Stimulated activated CD4-positive, alpha-beta T cell treated with anti-CD3 and anti-CD28 coated beads, Interleukin-1b, Interleukin-23, amount 100 ng/mL, for 1 hour (primary cell): Measurements from ENCODE around the gene PCGF1.
"Not testable (repeated sequence)": the region's sequence is repeated elsewhere in the genome, so short reads cannot be mapped to it uniquely, and the experiment has no call there.

Experiments used
- DNase-seq, 2 donors: peaks; one replicate each; pipeline ENCODE4 v3.0.0-alpha.2; 2020; ENCODE audit warnings: low read depth in 2 of 2

Gene PCGF1

DNA sequence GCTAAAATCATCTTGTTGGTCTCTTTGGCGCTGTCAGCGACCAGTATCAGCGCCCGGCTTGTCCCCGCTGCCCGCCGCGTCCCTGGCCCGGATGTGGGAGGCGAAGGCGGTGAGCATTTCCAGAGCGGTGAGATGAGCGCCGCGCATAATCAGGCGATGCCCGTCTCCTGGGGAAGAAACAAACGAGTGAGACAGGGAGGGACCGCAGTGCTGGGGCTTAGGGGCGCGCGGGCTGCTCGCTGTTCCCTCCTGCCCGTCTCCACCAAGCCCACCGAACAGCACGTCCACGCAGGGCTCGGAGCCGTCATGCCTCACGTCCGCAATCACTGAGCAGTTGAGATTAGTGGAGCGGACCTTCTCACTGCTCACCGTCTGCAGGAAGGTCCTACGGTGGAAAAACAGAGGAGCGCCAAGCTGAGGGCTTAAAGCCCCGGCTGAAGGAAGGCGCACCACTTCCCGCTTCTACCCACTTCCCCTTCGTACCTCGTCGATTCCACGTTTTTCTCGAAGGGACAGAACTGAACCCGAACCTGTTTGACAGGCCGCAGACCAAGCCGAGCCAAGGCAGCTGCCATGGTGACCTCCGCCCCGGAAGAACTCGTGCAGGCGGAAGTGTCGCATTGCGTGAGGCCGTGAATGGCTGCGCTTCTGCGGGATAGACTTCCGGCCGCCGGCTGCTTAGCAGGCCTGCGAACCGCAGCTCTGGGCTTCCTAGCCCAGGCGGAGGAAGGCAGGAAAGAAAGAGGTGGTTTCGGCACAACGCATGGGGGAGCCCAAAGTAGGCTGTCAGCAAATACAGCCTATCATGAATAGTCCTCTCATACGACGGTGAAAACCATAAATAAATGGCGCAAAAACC lies 35.2 kb downstream of the PCGF1 start, which contains the start of gene MRPL53:
Gene MRPL53 (minus strand): TSS at position 595 of the 859 bp plus-strand sequence. CDS start 20 bp downstream, at position 575.
- peak; percentile 88 to 95 for DNase-seq

DNA sequence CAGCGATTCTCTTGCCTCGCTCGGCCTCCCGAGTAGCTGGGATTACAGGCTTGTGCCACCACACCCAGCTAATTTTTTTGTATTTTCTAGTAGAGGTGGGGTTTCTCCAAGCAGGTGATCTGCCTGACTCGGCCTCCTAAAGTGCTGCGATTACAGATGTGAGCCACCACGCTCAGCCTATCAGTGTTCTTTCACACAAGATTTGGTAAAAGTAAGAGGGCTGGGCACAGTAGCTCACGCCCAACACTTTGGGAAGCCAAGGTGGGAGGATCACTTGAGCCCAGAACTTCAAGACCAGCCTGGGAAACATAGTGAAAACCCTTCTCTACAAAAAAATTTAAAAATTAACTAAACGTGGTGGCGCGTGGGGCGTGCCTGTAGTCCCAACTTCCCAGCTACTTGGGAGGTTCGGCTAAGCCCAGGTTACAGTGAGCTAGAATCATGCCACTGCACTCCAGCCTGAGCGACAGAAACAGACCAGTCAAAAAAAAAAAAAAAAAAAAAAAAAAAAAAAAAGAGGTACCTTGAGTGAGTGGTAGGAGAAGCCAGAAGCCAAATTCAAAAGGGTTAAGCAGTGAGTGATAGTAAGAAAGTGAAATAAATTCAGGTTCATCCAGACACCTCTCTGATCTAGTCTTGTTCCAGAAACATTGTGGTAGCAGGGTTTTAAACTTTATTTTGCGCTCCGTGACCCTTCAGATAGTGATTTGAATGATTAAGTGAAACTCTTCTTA lies 36.0 kb downstream of the PCGF1 start:
- DNase-seq: no peak

DNA sequence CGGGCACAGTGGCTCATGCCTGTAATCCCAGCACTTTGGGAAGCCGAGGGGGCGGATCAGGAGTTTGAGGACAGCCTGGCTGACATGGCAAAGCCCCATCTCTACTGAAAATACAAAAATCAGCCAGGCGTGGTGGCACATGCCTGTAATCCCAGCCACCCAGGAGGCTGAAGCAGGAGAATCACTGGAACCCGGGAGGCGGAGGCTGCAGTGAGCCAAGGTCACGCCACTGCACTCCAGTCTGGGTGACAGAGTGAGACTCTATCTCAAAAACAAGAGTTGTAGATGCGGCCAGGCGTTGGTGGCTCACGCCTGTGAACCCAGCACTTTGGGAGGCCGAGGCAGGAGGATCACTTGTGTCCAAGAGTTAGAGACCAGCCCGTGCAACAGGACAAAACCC lies 36.8 kb downstream of the PCGF1 start:
- not testable (repeated sequence) for DNase-seq

DNA sequence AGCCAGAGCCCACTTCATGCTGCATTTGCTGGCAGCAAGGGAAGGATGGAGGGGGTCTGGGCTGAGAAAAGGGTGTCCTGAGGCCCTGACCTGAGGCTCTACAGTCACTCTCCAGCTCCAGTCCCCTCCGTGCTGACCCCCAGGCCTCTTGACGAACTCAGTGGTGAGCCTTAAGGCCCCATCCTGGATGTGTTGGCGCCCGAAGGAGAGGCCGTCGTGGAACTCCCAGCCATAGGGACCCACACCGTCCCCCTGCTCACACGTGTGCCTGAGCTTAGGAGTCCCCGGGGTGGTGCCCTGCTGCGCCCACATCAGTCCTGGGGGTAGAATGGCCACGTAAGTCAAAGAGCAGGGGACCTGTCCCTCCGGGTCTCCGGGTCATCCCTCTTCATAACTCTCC lies 43.1 kb downstream of the PCGF1 start:
- no peak for DNase-seq

DNA sequence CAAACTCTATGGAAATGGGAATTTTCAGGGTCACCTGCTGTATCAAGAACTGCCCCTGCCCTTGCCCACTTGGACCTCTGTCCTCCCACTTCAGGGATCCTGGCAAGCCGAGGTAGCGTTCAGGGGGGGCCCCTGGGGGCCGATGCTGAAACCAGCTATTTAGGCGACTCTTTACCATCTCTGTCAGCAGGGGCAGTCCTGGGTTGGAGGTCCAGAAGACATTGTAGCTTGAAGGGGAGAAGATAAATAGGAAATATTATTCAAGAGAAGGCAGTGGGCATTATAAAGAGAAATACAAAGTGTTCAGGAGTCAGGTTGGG lies 44.7 kb downstream of the PCGF1 start:
- no peak for DNase-seq

DNA sequence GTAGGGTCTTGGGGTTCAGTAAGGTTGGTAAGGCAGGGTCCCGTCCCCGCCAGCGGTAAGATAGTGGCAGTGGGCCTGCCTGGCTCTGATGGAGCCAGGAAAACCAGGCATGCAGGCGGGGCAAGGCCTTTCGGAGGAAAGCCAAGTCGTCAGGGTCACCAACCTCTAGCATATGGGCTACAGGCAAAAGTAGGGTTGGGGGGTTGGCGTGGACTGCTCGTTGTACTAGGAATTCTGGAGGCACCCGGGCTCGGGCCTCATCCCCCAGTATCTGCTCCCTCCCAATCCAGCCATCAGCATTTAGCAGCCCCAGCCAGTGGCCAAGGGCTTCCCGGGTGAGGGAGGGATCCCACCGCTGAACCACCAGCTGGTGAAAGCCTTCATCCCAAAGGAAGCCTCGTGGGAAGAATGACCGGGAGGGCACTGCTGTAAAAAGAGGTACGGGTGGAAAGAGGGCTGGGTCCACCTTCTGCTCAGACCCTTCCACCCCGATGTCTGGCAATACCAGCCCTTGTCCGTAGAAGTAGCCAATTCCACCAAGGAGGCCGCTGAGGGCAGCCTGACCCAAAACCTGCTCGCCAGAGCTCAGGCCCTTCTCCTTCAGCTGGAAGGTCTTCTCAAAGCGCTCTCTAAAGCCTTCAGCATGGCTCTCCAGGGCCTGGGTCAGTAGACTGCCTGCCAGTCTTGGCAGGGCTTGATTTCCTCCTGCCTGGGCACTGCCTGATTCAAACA lies 45.3 kb downstream of the PCGF1 start:
- no peak for DNase-seq

DNA sequence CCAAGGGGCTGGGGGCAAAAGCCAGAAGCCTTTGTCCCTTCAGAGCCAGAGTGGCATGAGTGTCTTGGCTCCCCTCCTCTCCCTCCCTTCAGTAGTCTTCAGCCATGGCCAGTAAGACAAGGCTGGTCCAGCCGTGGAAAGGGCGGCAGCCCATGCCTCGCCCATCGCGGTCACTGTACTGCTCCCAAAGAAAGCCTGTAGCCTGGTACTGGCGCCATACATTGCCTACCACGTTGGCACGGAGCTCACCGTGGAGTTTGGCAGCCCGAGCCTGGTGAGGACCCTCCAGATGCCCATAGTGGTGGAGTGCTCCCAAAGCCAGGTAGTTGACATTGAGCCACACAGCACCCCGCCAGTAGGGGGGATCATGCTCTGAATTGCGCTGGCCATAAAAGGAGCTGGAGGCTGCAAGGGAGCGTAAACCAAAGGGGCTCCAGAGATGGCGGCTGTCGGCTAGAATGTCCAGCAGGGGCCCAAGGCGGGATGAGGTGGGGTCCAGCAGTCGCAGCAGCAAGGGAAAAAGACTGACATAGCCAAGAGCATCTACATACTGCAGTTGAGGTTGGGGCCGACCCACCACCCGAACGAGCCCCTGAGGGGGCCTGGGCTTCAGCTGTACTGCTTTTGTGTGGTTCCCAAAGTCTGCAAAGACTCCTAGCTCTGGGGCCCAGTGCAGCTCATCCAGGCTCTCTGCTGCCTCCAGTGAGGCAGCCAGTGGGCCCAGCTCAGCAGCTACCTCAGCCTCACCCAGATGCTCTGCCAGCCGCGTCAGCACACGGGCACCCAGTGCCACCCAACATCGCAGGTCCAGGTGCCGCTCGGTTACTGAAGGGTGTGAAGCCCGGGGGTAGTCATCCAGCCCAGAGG lies 46.1 kb downstream of the PCGF1 start:
- no peak for DNase-seq

DNA sequence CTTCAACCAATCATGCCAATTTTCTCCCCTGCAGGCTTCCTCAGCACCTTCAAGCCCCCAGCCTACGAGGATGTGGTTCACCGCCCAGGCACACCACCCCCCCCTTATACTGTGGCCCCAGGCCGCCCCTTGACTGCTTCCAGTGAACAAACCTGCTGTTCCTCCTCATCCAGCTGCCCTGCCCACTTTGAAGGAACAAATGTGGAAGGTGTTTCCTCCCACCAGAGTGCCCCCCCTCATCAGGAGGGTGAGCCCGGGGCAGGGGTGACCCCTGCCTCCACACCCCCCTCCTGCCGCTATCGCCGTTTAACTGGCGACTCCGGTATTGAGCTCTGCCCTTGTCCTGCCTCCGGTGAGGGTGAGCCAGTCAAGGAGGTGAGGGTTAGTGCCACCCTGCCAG lies 47.3 kb downstream of the PCGF1 start:
- not testable (repeated sequence) for DNase-seq

DNA sequence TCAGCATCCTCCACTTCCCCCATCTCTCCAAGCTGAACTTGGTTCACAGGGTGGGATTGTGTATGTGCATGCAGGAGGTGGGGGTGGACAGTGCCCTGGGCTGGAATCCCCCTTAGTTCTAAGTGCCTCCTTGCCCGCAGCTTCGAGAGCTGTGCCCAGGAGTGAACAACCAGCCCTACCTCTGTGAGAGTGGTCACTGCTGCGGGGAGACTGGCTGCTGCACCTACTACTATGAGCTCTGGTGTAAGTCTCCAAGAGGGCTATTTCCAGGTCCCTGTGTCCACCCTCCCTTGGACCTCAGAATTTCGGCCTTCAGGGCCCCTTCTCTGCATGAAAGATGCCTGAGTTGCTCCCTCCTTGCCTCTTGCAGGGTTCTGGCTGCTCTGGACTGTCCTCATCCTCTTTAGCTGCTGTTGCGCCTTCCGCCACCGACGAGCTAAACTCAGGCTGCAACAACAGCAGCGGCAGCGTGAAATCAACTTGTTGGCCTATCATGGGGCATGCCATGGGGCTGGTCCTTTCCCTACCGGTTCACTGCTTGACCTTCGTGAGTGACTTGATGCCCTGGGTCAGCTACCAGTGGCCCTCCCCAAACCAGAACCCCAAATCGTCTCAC lies 47.9 kb downstream of the PCGF1 start:
- not testable (repeated sequence) for DNase-seq

DNA sequence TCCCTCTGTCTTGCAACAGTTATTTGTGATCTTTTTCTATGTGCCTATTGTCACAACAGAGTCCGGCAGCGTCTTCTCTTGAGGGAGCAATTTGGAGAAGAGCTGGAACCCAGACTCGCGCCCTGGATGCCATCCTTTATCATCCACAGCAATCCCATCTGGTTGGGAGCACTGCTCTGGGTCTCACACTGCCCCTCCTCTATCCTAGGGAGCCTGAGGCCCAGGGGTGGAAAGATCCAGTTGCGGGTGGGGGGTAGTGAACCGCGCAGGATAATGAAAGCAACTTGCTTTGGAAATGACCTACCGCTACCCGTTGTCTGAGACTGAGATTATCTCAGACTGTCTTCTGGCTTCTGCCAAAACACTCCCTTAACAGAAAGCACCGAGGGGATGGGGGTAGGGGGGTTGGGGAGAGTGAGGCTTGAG lies 48.5 kb downstream of the PCGF1 start:
- no peak for DNase-seq

DNA sequence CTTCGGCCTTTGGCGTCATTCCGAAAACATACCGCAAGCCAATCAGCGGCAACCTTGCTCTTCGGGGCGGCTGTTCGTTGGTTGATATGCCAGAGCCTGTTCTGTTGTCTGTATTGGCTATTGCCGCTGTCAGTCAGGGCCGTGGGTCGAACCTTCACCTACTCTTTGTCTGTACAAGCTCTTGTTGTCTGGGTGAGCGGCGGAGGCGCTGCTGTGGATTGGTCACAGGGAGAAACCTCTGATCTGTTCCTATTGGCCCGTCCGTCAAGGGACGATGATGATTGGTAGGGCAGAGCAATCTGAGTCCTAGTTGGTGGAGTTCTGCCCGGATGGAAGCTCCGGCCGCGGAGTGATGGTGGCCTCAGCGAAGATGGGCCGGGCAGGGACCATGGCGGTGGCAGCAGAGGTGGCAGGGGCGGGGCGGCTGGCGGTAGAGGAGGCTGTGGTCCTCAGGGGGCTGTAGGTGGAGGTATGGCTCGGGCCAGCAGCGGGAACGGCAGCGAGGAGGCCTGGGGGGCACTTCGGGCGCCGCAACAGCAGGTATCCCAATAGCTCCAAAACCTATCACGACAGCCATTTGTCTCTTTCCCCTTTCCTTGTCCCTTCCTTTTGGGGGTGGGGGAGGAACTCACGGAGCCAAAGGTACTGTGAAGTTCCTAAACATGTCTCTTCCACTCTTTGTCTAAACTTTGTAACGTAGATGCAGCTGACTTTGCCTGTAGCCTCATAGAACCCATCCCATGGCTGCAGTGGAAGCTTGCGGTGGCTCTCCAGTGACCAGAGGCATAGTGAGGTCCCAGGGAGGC lies 49.2 kb downstream of the PCGF1 start, which contains the start of gene WBP1:
Gene WBP1 (plus strand): TSS at position 307 of the 806 bp plus-strand sequence. CDS start 165 bp downstream, at position 472.
- peak; percentile 92 to 98 for DNase-seq

DNA sequence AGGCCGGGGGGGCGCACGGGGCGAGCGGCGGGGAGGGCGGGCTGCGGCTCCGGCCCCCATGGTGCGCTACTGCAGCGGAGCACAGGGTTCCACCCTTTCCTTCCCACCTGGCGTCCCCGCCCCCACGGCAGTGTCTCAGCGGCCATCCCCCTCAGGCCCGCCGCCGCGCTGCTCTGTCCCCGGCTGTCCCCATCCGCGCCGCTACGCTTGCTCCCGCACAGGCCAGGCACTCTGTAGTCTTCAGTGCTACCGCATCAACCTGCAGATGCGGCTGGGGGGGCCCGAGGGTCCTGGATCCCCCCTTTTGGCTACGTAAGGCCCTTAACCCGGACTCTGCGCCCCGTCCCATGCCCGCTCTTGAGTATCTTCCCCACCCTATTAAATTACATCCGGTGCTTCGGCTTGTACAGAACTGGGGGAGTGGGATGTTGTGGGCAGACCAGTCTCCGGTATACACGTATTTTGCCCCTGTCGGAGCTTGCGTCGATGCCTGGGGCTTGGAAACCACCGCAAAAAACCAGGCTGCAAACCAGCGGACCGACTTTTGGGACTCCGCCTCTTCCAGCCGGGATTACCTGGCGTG lies 49.9 kb downstream of the PCGF1 start:
- peak; percentile 54 to 70 for DNase-seq

DNA sequence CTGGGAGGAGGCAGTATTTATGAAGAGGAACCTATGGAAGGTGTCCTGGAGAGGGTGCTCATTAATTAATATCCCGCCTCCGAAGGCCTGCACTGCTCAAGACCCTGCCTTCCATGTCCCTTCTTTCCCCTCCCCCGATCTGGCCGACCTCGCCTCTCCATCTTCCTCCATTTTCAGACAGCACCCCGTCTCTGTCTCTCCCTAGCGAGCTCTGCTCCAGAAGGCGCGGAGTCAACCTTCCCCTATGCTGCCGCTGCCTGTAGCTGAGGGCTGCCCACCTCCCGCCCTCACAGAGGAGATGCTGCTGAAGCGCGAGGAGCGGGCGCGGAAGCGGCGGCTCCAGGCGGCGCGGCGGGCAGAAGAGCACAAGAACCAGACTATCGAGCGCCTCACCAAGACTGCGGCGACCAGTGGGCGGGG lies 50.4 kb downstream of the PCGF1 start:
- DNase-seq: no peak
